Stimulated activated naive CD8-positive, alpha-beta T cell treated with anti-CD3 and anti-CD28 coated beads, Interleukin-15, Interleukin-2, amounts not matched to agents 100 ng/mL and 50 ng/mL, for 24 hours (primary cell): Measurements from ENCODE around the gene MFSD11.
"Not testable (repeated sequence)": the region's sequence is repeated elsewhere in the genome, so short reads cannot be mapped to it uniquely, and the experiment has no call there.

Source experiments
- H3K27ac Mint-ChIP-seq: one replicate; pipeline ENCODE4 v1.8.0; 2021; ENCODE audit warnings: mild to moderate bottlenecking, mixed read lengths
- H3K27me3 Mint-ChIP-seq: one replicate; pipeline ENCODE4 v1.8.0; 2021; ENCODE audit warnings: mixed read lengths
- H3K36me3 Mint-ChIP-seq: one replicate; pipeline ENCODE4 v1.8.0; 2021; ENCODE audit warnings: low read depth, mixed read lengths
- H3K4me1 Mint-ChIP-seq: one replicate; pipeline ENCODE4 v1.8.0; 2021; ENCODE audit warnings: low read depth, mixed read lengths
- H3K4me3 Mint-ChIP-seq: one replicate; pipeline ENCODE4 v1.8.0; 2021; ENCODE audit warnings: mild to moderate bottlenecking, mixed read lengths
- H3K9me3 Mint-ChIP-seq: one replicate; pipeline ENCODE4 v1.8.0; 2021; ENCODE audit warnings: mixed read lengths

Gene MFSD11

DNA sequence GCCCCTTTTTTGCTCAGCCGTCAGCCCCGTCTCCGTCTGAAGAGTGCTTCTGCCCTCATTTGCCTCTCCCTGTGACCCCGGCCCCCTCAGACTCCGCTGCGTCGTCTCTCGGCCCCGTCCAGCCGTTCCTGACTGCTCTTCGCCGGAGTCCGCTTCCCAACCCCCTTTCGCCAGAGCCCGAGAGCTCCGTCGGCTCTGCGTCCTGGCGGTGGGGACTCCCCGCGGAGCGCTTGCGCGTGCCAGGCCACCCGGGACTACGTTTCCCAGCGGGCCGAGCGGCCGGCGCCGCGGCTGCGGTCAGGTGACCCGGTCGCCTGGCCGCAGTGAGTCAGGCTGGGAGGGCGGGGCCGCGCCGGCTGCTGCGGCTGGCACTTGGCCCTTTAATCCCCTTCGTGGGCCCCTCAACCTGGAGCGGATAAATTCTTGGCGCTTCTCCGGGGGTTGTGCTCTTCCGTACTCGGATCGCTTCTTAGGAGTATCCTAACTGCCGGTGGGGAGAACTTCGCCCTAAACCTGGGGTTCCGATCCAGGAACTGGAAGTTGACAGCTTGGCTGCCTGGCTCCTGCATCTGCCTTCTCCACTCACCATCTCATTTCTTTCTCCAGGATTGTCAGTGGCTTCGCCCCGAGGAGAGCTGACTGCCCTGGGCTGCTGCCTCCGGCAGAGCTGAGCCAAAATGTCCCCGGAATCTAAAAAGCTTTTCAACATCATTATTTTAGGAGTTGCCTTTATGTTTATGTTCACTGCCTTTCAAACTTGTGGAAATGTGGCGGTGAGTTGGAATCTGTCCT lies at the start of gene MFSD11:
MFSD11 (plus strand) TSS at position 444 of the 792 bp plus-strand sequence; CDS start at position 678, 234 bp downstream.
- Mint-ChIP-seq H3K27me3 (no peaks in the 10 kb centered on the region), H3K9me3 (no peaks in the 10 kb centered on the region), H3K4me3 (peak within 1 kb of the TSS; percentile 96), H3K36me3 (peaks cover 47% of the 10 kb centered on the region), H3K4me1 (peaks cover 40% of the 10 kb centered on the region), H3K27ac (peak within 1 kb of the TSS; percentile 99)

DNA sequence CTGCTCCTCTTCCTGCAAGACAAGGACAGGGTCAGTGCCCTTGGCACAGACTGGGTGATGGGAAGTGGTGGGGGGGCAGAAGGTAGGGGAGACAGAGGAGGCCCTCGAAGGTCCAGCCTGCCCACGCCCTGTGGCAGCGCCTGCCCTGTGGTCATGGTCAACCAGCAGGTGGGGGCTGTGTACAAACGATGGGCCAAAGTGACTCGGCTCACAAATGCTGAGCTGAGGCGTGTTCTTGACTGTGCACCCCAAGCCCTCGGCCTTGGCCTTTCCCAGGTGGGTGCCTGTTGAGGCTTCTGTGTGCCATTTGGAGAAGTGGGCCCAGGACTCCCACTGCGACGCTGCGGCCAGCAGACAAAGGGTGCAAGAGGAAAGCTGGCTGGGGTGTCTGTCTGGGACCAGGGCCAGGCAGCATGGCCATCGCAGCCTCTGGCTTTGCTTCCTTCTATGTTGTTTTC lies 49.7 kb upstream of the MFSD11 start:
- Mint-ChIP-seq H3K27ac (no peak overlapping the region), H3K9me3 (no peaks in the 10 kb centered on the region), H3K4me3 (no peak overlapping the region), H3K4me1 (no peaks in the 10 kb centered on the region), H3K36me3 (no peaks in the 10 kb centered on the region), H3K27me3 (no peaks in the 10 kb centered on the region)

DNA sequence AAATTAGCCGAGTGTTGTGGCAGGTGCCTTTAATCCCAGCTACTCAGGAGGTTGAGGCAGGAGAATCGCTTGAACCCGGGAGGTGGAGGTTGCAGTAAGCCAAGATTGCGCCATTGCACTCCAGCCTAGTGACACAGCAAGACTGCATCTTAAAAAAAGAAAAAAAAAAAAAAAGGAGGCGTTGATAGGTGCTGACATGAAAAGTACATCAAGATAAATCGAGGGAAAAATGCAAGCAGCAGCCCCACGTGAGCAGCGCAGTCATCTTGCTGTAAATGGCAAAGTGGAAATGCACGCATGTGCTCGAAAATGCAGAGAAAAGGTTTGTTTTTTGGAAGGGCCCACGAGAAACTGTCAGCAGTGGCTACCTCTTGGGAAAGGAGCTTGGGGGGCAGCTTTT lies 48.1 kb upstream of the MFSD11 start:
- Mint-ChIP-seq H3K4me3 (no peak overlapping the region), H3K9me3 (no peaks in the 10 kb centered on the region), H3K4me1 (no peaks in the 10 kb centered on the region), H3K36me3 (no peaks in the 10 kb centered on the region), H3K27me3 (no peaks in the 10 kb centered on the region), H3K27ac (no peak overlapping the region)

DNA sequence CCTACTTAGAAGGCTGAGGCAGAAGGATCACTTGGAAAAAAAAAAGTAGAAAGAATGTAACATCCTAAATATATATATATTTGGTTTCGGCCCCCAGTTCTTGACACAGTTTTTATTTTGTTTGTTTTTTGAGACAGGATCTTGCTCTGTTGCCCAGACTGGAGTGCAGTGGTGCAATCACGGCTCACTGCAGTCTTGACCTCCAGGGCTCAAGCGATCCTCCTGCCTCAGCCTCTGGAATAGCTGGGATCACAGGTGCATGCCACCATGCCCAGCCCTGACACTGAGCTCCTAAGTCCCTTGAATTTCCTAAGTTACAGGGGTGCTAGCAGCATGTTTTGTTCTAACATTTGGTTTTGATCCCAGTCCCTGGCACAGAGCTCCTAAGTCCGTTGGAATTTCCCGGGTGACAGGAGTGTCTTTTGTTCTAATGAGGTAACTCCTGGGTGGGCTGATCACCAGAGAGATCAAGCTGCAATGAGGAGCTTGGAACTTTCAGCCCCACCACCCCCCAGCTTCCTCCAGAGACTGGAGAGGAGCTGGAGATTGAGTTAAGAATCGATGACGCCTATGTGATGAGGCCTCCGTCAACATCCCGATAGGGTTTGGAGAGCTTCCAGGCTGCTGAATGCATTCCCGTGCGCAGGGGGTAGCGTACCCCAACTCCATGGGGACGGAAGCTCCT lies 47.2 kb upstream of the MFSD11 start:
- Mint-ChIP-seq H3K9me3 (no peaks in the 10 kb centered on the region), H3K36me3 (no peaks in the 10 kb centered on the region)

DNA sequence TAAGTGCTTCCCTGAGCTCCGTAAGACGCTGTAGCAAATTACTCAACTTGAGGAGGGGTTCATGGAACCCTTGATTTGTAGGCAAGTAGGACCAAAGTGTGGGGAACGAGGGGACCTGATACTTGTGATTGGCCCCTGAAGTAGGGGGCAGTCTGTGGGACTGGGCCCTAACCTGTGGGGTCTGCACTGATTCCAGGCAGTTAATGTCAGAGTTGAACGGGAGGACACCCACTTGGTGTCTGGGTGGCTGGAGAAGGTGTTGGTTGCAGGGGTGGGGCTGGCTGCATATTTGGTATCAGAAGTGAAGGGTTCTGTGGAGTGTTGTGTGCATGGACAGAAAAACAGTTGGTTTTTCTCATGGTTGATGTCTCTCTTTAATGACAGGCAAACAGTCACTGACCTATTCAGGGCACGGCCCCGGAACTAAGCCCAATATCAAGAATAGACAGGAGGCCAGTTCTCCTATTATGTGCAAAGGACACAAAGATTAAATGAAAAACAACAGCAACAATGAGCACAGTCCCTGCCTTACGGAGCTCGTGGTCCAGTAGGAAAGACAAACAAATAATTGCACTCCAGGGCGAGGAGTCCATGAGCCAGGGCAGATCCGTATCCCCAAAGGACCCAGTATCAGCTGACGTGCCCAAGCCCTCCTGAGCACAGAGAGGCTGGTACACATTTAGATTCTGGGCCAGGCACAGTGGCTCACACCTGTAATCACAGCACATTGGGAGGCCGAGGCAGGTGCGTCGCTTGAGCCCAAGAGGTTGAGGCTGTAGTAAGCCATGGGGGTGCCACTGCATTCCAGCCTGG lies 46.3 kb upstream of the MFSD11 start:
- H3K4me3 Mint-ChIP-seq, result no peak overlapping the region
- peaks cover 6% of the 10 kb centered on the region for H3K4me1 Mint-ChIP-seq
- no peak overlapping the region for H3K27ac Mint-ChIP-seq
- no peaks in the 10 kb centered on the region for H3K27me3 Mint-ChIP-seq
- H3K9me3 Mint-ChIP-seq, result no peaks in the 10 kb centered on the region
- no peaks in the 10 kb centered on the region for H3K36me3 Mint-ChIP-seq

More for the DNA sequence above, 47.2 kb upstream of the MFSD11 start:
- Mint-ChIP-seq H3K27me3 (no peaks in the 10 kb centered on the region), H3K27ac (no peak overlapping the region), H3K4me3 (no peak overlapping the region), H3K4me1 (peaks cover 4% of the 10 kb centered on the region)

DNA sequence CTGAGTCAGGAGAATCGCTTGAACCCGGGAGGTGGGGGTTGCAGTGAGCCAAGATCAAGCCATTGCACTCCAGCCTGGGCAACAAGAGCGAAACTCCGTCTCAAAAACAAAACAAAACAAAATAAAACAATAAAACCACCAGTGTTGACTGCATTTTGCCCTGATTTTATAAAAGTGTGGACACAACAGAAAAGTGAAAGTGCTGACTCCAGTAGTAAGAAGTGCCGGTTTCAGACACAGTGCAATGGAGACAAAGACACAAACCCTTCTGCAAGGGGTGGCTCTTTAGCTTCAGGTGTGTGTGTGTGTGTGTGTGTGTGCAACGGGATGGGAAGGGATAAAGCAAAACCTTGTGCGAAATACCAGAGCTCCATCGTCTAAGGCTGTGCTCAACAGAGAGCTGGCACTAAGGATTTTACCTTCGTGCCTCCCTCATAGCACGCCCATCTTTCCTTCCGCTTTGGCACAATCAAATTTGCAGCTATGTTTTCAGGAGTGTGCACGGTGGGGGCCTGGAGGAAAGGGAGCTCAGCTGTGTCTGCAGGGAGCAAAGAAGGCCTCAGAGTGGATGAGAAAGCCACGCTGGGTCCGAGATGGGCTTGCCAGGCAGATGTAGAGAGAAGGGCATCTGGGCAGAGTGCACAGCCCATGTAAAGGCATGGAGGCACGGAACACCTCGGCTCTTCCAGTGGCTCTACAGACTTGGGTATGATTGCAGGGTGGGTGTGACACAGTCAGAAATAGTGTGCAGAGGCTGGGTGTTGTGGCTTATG lies 42.7 kb upstream of the MFSD11 start:
- H3K9me3 Mint-ChIP-seq, result no peaks in the 10 kb centered on the region
- no peaks in the 10 kb centered on the region for H3K36me3 Mint-ChIP-seq
- H3K4me3 Mint-ChIP-seq, result no peak overlapping the region
- H3K27me3 Mint-ChIP-seq, result no peaks in the 10 kb centered on the region
- H3K4me1 Mint-ChIP-seq, result peaks cover 6% of the 10 kb centered on the region
- H3K27ac Mint-ChIP-seq, result no peak overlapping the region

DNA sequence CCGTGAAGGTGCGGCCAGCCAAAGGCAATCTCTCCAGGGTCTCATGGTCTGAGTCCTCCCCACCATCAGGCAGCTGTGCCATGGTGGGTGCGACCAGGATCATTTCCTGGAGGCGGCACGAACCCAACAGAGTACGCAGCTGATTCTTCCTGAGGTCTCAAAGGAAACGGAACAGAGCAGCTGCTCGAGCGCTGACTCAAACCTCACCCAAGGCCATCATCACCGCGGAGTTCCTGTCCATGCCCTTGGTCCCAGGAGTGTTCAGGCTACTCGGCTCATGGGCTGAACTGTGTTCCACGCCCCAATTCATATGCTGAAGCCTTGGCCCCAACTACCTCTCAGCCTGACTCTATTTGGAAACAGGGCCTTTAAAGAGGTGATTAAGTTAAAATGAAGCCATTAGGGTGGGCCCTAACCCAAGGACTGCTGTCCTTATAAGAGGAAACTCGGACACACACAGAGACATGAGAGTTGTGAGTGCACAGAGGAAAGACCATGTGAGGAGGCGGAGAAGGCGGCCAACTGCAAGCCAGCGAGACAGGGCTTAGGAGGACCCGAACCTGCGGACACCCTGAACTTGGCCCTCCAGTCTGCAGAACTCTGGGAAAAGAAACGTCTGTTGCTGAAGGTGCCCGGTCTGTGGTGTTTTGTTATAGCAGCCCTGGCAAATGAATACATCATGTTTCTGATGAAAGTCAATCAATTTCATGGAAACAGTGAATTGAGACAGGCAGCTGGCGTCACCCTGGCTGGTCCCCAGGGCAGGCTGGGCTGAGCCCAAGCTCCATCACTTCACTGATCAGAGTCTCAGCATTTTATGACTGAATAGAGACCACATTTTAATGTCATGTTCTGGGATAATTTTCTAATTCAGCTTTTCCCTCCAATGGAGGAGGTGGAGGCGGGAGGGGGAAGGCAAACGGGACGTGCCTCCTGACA lies 40.9 kb upstream of the MFSD11 start:
- Mint-ChIP-seq H3K36me3 (no peaks in the 10 kb centered on the region), H3K9me3 (no peaks in the 10 kb centered on the region), H3K27ac (no peak overlapping the region), H3K4me3 (no peak overlapping the region), H3K4me1 (peaks cover 6% of the 10 kb centered on the region), H3K27me3 (no peaks in the 10 kb centered on the region)

DNA sequence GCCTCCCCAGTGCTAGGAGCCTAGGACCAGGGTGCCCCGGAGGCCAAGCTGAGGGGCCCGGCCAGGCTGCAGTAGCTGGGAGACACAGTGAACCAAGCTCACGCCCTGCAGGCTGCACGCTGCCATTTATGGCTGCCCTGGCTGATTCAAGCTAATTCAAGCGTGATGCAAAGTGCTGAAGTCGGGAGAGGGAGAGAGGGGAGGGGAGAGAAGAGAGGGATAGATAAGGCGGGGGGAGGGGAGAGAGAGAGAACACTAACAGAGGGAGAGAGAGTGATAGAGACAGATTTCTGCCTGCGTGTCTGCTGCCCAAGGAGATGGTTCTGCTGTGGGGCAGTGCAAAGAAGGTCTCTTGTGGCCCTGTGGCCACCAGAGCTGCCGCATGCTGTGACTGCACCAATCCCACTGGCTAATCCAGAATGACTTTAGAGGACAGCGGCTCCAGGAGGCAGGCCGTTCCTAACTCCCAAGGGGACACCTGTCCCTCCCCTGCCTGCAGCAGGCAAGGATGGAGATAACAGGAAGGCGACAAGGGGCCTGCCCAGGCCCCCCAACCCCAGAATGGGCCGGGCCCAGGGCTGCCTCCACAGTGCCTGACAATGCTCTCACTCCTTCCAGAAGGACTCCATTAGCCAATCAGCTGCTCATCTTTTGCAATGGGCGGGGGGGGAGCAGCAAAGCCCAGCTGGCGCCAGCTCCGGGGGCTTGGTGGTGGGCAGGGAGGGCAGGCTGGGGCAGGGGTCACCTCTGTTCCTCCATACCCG lies 40.0 kb upstream of the MFSD11 start:
- no peak overlapping the region for H3K4me3 Mint-ChIP-seq
- H3K36me3 Mint-ChIP-seq, result no peaks in the 10 kb centered on the region
- H3K9me3 Mint-ChIP-seq, result no peaks in the 10 kb centered on the region
- H3K27ac Mint-ChIP-seq, result no peak overlapping the region
- H3K4me1 Mint-ChIP-seq, result peaks cover 6% of the 10 kb centered on the region
- no peaks in the 10 kb centered on the region for H3K27me3 Mint-ChIP-seq

DNA sequence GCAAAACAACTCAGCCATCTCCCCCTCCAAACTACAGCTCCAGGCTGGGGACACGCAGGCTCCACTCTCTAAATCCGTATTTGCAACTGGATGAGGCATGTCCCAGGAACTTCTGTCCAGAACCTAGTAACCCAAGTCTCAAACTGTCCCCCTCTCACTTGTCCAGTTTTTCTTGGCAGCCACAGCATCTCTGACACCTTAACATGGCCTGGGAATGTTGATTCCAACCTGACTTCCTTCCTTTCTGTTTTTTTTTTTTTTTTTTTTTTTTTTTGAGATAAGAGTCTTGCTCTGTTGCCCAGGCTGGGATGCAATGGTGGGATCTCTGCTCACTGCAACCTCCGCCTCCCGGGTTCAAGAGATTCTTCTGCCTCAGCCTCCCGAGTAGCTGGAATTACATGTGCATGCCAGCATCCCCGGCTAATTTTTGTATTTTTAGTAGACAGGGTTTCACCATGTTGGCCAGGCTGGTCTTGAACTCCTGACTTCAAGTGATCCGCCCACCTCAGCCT lies 39.4 kb upstream of the MFSD11 start:
- H3K4me1 Mint-ChIP-seq, H3K36me3 Mint-ChIP-seq, H3K27ac Mint-ChIP-seq, H3K9me3 Mint-ChIP-seq, H3K27me3 Mint-ChIP-seq, H3K4me3 Mint-ChIP-seq: not testable (repeated sequence)

DNA sequence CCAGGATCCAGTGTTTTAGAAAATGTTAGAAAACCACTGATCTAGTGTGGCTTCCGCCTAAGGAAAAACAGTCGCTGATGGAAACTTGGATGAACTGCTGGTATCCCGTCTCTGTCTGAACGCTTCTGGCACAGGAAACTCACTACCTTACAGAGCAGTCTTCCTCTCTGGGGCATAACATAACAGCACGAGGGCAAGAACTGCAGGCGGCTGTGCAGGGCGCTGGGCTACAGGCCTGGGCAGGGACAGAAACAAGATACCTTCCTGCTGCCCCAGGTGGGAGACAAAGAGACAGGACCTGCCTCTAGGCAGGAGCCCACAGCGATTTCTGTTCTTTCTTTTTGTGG lies 37.7 kb upstream of the MFSD11 start:
- Mint-ChIP-seq H3K27ac (no peak overlapping the region), H3K27me3 (no peaks in the 10 kb centered on the region), H3K4me3 (no peak overlapping the region), H3K36me3 (no peaks in the 10 kb centered on the region), H3K9me3 (no peaks in the 10 kb centered on the region), H3K4me1 (peaks cover 6% of the 10 kb centered on the region)

DNA sequence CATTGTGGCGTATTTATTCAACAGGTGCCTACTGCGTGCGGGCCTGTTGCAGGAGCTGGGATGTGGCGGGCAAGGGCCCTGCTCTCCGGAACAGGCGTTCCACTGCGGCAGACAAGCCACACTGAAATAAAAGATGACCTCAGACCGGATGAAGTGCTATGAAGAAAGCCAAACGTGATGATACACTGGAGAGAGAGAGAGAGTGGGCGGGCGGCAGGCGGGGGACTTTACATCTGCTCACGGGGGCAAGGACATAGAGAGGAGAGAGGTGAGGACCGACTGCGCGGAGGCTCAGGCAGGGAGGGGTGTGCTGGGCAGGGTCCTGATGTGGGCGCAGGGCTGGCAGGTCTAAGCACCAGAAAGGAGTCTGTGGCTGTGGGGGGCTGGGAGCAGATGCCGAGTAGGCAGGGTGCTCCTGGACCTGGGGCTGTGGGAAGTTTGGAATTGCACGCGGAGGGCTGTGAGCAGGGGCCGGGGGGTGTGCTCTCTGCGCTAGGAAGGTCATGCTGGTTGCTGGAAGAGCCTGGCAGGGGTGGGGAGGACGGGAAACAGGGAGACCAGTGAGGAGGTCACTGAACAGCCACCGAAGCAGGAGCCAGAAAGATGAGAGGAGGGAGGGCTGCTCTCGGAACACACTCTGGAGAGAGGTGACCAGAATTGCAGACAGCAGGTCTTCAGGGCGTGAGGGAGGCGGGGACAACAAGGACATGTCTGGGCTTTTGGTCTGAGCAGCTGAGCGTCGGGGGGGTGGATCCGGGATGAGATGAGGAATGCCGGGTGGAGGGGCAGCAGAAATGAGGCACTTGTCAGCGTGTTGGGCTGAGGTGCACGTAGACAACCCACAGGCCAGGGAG lies 37.1 kb upstream of the MFSD11 start:
- no peak overlapping the region for H3K27ac Mint-ChIP-seq
- H3K36me3 Mint-ChIP-seq, result no peaks in the 10 kb centered on the region
- no peaks in the 10 kb centered on the region for H3K9me3 Mint-ChIP-seq
- H3K4me1 Mint-ChIP-seq, result peaks cover 2% of the 10 kb centered on the region
- H3K4me3 Mint-ChIP-seq, result no peak overlapping the region
- H3K27me3 Mint-ChIP-seq, result no peaks in the 10 kb centered on the region

DNA sequence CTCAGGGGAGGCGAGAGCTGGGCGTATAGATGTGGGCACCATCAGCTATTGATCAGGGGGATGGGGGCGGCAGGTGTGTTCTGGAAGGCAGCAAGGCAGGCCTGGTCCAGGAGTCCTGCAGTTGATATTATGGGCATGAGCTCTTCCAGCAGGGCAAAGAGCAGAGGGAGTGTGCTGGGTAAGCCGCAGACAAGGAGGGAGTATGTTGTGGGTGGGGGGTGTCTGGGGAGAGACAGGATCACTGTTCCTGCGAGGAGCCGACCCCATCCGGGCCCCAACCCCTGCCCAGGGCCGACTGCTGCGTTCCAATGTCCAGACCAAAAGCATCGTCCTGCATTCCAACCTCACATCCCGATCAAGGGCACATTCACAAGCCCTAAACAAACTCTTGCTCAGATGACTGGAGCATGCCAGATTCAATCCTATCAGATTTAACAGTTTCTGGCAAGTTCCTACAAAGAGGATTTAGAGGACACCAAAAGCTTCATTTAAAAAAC lies 36.4 kb upstream of the MFSD11 start:
- Mint-ChIP-seq H3K27me3 (no peaks in the 10 kb centered on the region), H3K9me3 (no peaks in the 10 kb centered on the region), H3K27ac (no peak overlapping the region), H3K4me3 (no peak overlapping the region), H3K36me3 (no peaks in the 10 kb centered on the region), H3K4me1 (no peaks in the 10 kb centered on the region)
